H9 (cell line): ENCODE measurements around the gene NXPH1. TPM values are rescaled to one million over a fixed set of nuclear protein-coding genes. Genes with fewer than 3 reads are reported as not detected.

Experiments used
- DNase-seq: peaks from one replicate; pipeline ENCODE4 v3.0.0-alpha.2; 2017
- H2AFZ ChIP-seq: one replicate; pipeline ENCODE4 v1.6.1; 2013; ENCODE audit warnings: mild to moderate bottlenecking, low read length, control low read depth, moderate library complexity
- H2AK5ac ChIP-seq: 2 replicates; pipeline ENCODE4 v1.6.1; 2013; ENCODE audit warnings: low read length, control low read depth, mixed read lengths; ENCODE audit not compliant: insufficient read length
- H2BK120ac ChIP-seq: one replicate; pipeline ENCODE4 v1.6.1; 2013; ENCODE audit warnings: low read depth, mild to moderate bottlenecking, low read length, control low read depth, inconsistent platforms; ENCODE audit not compliant: poor library complexity, severe bottlenecking
- H2BK12ac ChIP-seq: 2 replicates; pipeline ENCODE4 v1.6.1; 2013; ENCODE audit warnings: low read length, control low read depth, mixed read lengths, low read depth; ENCODE audit not compliant: insufficient read length
- H2BK15ac ChIP-seq: 2 replicates; pipeline ENCODE4 v1.6.1; 2013; ENCODE audit warnings: low read depth, low read length, control low read depth
- H2BK20ac ChIP-seq: one replicate; pipeline ENCODE4 v1.6.1; 2013; ENCODE audit warnings: low read depth, mild to moderate bottlenecking, low read length, control low read depth, inconsistent platforms; ENCODE audit not compliant: poor library complexity, severe bottlenecking
- H2BK5ac ChIP-seq: 2 replicates; pipeline ENCODE4 v1.6.1; 2013; ENCODE audit warnings: low read length, control low read depth, mixed read lengths; ENCODE audit not compliant: insufficient read length
- H3K14ac ChIP-seq: 2 replicates; pipeline ENCODE4 v1.6.1; 2013; ENCODE audit warnings: low read length, control low read depth; ENCODE audit not compliant: insufficient read depth
- H3K18ac ChIP-seq: 2 replicates; pipeline ENCODE4 v1.6.1; 2013; ENCODE audit warnings: low read depth, mild to moderate bottlenecking, mixed read lengths, low read length, control low read depth; ENCODE audit not compliant: insufficient read length
- H3K23ac ChIP-seq: 2 replicates; pipeline ENCODE4 v1.6.1; 2013; ENCODE audit warnings: low read length, control low read depth, mixed read lengths, low read depth; ENCODE audit not compliant: insufficient read length
- H3K23me2 ChIP-seq: 2 replicates; pipeline ENCODE4 v1.6.1; 2013; ENCODE audit warnings: low read depth, mild to moderate bottlenecking, mixed read lengths, low read length, control low read depth; ENCODE audit not compliant: insufficient read length, poor library complexity, severe bottlenecking
- H3K27ac ChIP-seq: 2 replicates; pipeline ENCODE4 v1.5.1; 2013; ENCODE audit warnings: low read length, control low read depth, mixed read lengths, low read depth; ENCODE audit not compliant: insufficient read length
- H3K27me3 ChIP-seq: 2 replicates; pipeline ENCODE4 v1.6.1; 2013; ENCODE audit warnings: low read length, control low read depth, inconsistent platforms; ENCODE audit not compliant: insufficient read depth
- H3K4ac ChIP-seq: 2 replicates; pipeline ENCODE4 v1.6.1; 2013; ENCODE audit warnings: low read depth, mild to moderate bottlenecking, control low read depth, inconsistent platforms, low read length, moderate library complexity
- H3K4me1 ChIP-seq: 2 replicates; pipeline ENCODE4 v1.6.1; 2013; ENCODE audit warnings: low read length, control low read depth, inconsistent platforms; ENCODE audit not compliant: insufficient read depth
- H3K4me2 ChIP-seq: 2 replicates; pipeline ENCODE4 v1.6.1; 2013; ENCODE audit warnings: low read length, control low read depth, mixed read lengths; ENCODE audit not compliant: insufficient read length, insufficient read depth
- H3K56ac ChIP-seq: 2 replicates; pipeline ENCODE4 v1.6.1; 2013; ENCODE audit warnings: low read depth, mild to moderate bottlenecking, mixed read lengths, low read length, control low read depth; ENCODE audit not compliant: insufficient read length
- H3K79me1 ChIP-seq: 2 replicates; pipeline ENCODE4 v1.6.1; 2013; ENCODE audit warnings: low read depth, mild to moderate bottlenecking, moderate library complexity, low read length, control low read depth, inconsistent platforms; ENCODE audit not compliant: insufficient read depth, poor library complexity, severe bottlenecking
- H3K79me2 ChIP-seq: 2 replicates; pipeline ENCODE4 v1.6.1; 2013; ENCODE audit warnings: low read length, control low read depth, inconsistent platforms; ENCODE audit not compliant: insufficient read depth
- H3K9ac ChIP-seq: 2 replicates; pipeline ENCODE4 v1.6.1; 2013; ENCODE audit warnings: low read length, control low read depth, mixed read lengths; ENCODE audit not compliant: insufficient read length; ENCODE audit errors: extremely low read depth
- H3K9me3 ChIP-seq: one replicate; pipeline ENCODE4 v1.6.1; 2013; ENCODE audit warnings: low read depth, low read length, inconsistent platforms; ENCODE audit not compliant: control insufficient read depth
- H3T11ph ChIP-seq: one replicate; pipeline ENCODE4 v1.6.1; 2013; ENCODE audit warnings: mild to moderate bottlenecking, low read length, control low read depth, inconsistent platforms
- H4K20me1 ChIP-seq: one replicate; pipeline ENCODE4 v1.6.1; 2013; ENCODE audit not compliant: control insufficient read depth, insufficient read length, insufficient read depth
- H4K5ac ChIP-seq: 2 replicates; pipeline ENCODE4 v1.6.1; 2013; ENCODE audit warnings: low read depth, mild to moderate bottlenecking, mixed read lengths, low read length, control low read depth; ENCODE audit not compliant: insufficient read length
- H4K8ac ChIP-seq: replicated peaks from 2 replicates; pipeline ENCODE4 v1.6.1; 2013; ENCODE audit warnings: low read length, control low read depth, mixed read lengths, low read depth; ENCODE audit not compliant: insufficient read length
- H4K91ac ChIP-seq: 2 replicates; pipeline ENCODE4 v1.6.1; 2013; ENCODE audit warnings: low read depth, mild to moderate bottlenecking, moderate library complexity, mixed read lengths, low read length, control low read depth; ENCODE audit not compliant: insufficient read length
- H3K27ac Mint-ChIP-seq, 3 experiments: 2 replicates in 2 of 3; 3 replicates in 1 of 3; pipeline ENCODE4 v1.8.0; 2020 to 2021; ENCODE audit warnings: mixed read lengths in 3 of 3, mild to moderate bottlenecking in 1 of 3, moderate library complexity in 1 of 3
- H3K27me3 Mint-ChIP-seq: 2 replicates; pipeline ENCODE4 v1.8.0; 2021; ENCODE audit warnings: low read depth, mild to moderate bottlenecking, moderate library complexity, mixed read lengths
- H3K36me3 Mint-ChIP-seq, 3 experiments: 2 replicates in 2 of 3; 3 replicates in 1 of 3; pipeline ENCODE4 v1.8.0; 2020 to 2021; ENCODE audit warnings: low read depth in 3 of 3, mixed read lengths in 3 of 3; ENCODE audit not compliant: insufficient read depth in 1 of 3
- H3K4me1 Mint-ChIP-seq, 2 experiments: 2 replicates each; pipeline ENCODE4 v1.8.0; 2020; ENCODE audit warnings: mixed read lengths in 2 of 2
- H3K4me3 Mint-ChIP-seq, 2 experiments: 2 replicates in 1 of 2; 3 replicates in 1 of 2; pipeline ENCODE4 v1.8.0; 2020 to 2021; ENCODE audit warnings: mild to moderate bottlenecking in 2 of 2, mixed read lengths in 2 of 2, moderate library complexity in 1 of 2
- H3K9me3 Mint-ChIP-seq, 2 experiments: 2 replicates in 1 of 2; 3 replicates in 1 of 2; pipeline ENCODE4 v1.8.0; 2020; ENCODE audit warnings: mild to moderate bottlenecking in 2 of 2, mixed read lengths in 2 of 2, moderate library complexity in 1 of 2
- CTCF ChIP-seq: fragments of 200-600 bp; sonication (generic); conservative IDR thresholded peaks from 3 replicates; pipeline ENCODE4 v1.8.0; 2021; ENCODE audit warnings: antibody characterized with exemption, mild to moderate bottlenecking
- WGBS: extraction: QIAGEN DNeasy Blood & Tissue Kit; methylation state at CpG from one replicate; pipeline ENCODE4 v1.1.7; 2013; ENCODE audit warnings: missing lambda C conversion rate, low lambda C conversion rate, mixed read lengths; ENCODE audit not compliant: insufficient read length; ENCODE audit errors: extremely low coverage; 5-methylcytosine and 5-hydroxymethylcytosine counted together
- total RNA-seq: library from RNA; stranded (reverse); gene quantifications from 2 replicates; pipeline ENCODE4 v1.2.1, GENCODE V29; 2021

Gene NXPH1
- total RNA-seq, 1 experiment from 2014 or later = 0.15 TPM

GRCh38 chr7:8462309-8462708 is 28.9 kb downstream of the NXPH1 start:
- Mint-ChIP-seq H3K4me1 (no peaks in the 10 kb centered on the region), H3K27me3 (no peaks in the 10 kb centered on the region; the same call in 1 of the 2 replicates), H3K36me3 (no peaks in the 10 kb centered on the region), H3K4me3 (no peak overlapping the region), H3K27ac (no peak overlapping the region), H3K9me3 (no peaks in the 10 kb centered on the region)
- Histone ChIP-seq H4K20me1 (no peaks in the 10 kb centered on the region), H2AFZ (no peak overlapping the region), H3K9ac (no peak overlapping the region), H3K56ac (no peak overlapping the region), H2BK5ac (no peak overlapping the region), H2BK20ac (no peak overlapping the region), H3K4me2 (no peak overlapping the region), H4K8ac (no peak overlapping the region), H2BK120ac (no peak overlapping the region), H3K9me3 (no peaks in the 10 kb centered on the region), H3K27me3 (no peaks in the 10 kb centered on the region), H4K91ac (no peak overlapping the region), H3K14ac (no peak overlapping the region), H3K27ac (no peak overlapping the region), H4K5ac (no peak overlapping the region), H3T11ph (no peak overlapping the region), H3K79me2 (no peaks in the 10 kb centered on the region), H3K23ac (no peak overlapping the region), H3K18ac (no peak overlapping the region), H2AK5ac (no peak overlapping the region), H3K23me2 (no peaks in the 10 kb centered on the region), H2BK15ac (no peak overlapping the region), H3K4me1 (no peaks in the 10 kb centered on the region), H3K79me1 (no peaks in the 10 kb centered on the region), H2BK12ac (no peak overlapping the region), H3K4ac (no peak overlapping the region)
- WGBS = no CpG with 5 or more reads among the region's 2 CpGs
- DNase-seq = no peak
- TF ChIP-seq CTCF = no peak
